CD4-positive, alpha-beta T cell treated with Interleukin-12 subunit alpha and Interleukin-12 subunit beta, for 1 hour (primary cell): ENCODE data around the gene DEFB115.
"Not testable (repeated sequence)": the region's sequence is repeated elsewhere in the genome, so short reads cannot be mapped to it uniquely, and the experiment has no call there.

ENCODE experiments used
- DNase-seq: peaks from one replicate; pipeline ENCODE4 v3.0.0-alpha.2; 2020

The DEFB115 gene

GRCh38 chr20:31257364-31257763, at the start of gene DEFB115:
Gene DEFB115, plus strand, starts transcription at chr20:31257664. Its CDS starts 0 bp downstream, at chr20:31257664.
- DNase-seq: no peak

- no peak for DNase-seq
These were observed 20.5 kb upstream of the DEFB115 start for GRCh38 chr20:31236953-31237352.

- DNase-seq: no peak
These were observed 19.7 kb upstream of the DEFB115 start for GRCh38 chr20:31237763-31238162.

- DNase-seq: no peak
These were observed 18.3 kb upstream of the DEFB115 start for GRCh38 chr20:31239139-31239538.

GRCh38 chr20:31256959-31257358, 505 bp upstream of the DEFB115 start:
- no peak for DNase-seq

- DNase-seq: no peak
These were observed 3.0 kb downstream of the DEFB115 start for GRCh38 chr20:31260326-31260932.

- no peak for DNase-seq
These were observed 17.0 kb downstream of the DEFB115 start for GRCh38 chr20:31274441-31274840.

GRCh38 chr20:31278178-31278577, 20.7 kb downstream of the DEFB115 start:
- DNase-seq: no peak

- DNase-seq: not testable (repeated sequence)
These were observed 27.5 kb downstream of the DEFB115 start for GRCh38 chr20:31284964-31285363.

- DNase-seq: no peak
These were observed 51.2 kb downstream of the DEFB115 start, which contains the start of gene DEFB116 for GRCh38 chr20:31308535-31309162. Gene DEFB116, minus strand, starts transcription at chr20:31308585. Its CDS starts 0 bp downstream, at chr20:31308585.
